Measurements from ENCODE around the gene TERF2IP. TPM values are rescaled to one million over a fixed set of nuclear protein-coding genes. Genes with fewer than 3 reads are reported as not detected.

Gene TERF2IP
- total and polyA plus RNA-seq, 2 of the 13 experiments (the other 11 are each of a cell fraction or from before 2014, with no cell fraction given): 26.4 to 50.2 TPM

DNA sequence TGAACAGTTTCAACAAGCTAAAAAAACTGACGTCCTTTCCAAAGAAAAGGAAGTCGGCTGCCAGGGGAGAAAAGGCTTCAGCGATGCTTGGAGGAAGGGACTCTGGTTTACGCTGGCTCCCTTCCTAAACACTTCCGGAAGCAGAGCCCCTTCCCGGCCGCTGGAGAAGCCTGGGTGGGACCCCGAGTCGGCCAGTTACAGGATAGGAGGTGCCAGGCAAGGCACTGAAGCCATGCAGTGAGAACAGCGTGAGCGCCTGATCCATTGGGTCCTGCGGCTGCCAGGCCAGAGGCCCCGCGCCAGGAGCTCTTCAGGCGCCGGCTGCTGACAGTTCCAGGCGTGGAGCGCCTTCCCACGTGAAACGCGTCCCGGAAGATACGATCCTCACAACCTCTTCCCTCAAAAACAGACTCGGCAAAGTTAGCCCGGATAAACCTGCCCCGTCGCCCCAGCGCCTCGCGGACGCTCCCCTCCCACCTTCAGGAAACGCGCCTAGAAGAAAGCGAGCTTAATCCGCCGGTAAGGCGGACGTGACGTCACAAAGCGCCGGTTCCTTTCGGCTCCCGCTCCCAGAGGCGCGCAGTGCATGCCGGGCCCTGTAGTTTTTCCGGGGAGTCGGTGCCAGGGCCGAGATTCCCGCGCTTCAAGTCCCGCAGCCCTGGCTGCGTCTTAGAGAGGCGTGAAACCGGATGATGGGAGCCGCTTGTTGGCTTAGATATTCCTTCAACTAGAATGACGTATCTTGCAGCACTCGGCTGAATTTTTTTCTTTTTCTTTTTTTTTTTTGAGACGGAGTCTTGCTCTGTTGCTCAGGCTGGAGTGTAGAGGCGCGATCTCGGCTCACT, 24.6 kb upstream of the TERF2IP start, which contains the start of gene ADAT1 (continued):
- TF ChIP-seq MAZ (IDR thresholded peaks at IDR 0.05; ENCODE audit: borderline replicate concordance, low read depth, low read length) (peak; percentile 59; the same call in 1 of the 2 replicates), MAZ (CRISPR knock-in tag; IDR thresholded peaks at IDR 0.05; ENCODE audit: low read depth) (peak; percentile 46; the same call in 1 of the 2 replicates), ZNF768 (CRISPR knock-in tag; IDR thresholded peaks at IDR 0.05) (peak; percentile 72; the same call in 1 of the 2 replicates), ADNP (CRISPR knock-in tag; IDR thresholded peaks at IDR 0.05) (no peak), KDM6A (CRISPR knock-in tag; IDR thresholded peaks at IDR 0.05; ENCODE audit: low read depth) (no peak), SIX1 (CRISPR knock-in tag; IDR thresholded peaks at IDR 0.05; ENCODE audit: borderline replicate concordance) (0 out of 2 replicates have a peak, but pooled peaks have one; percentile 32), ZNF780A (CRISPR knock-in tag; IDR thresholded peaks at IDR 0.05) (no peak), SMARCE1 (IDR thresholded peaks at IDR 0.05; ENCODE audit: borderline replicate concordance) (no peak), HOXD1 (CRISPR knock-in tag; IDR thresholded peaks at IDR 0.05) (peak; percentile 57; the same call in 1 of the 2 replicates), NFIB (CRISPR knock-in tag; IDR thresholded peaks at IDR 0.05; ENCODE audit: borderline replicate concordance) (no peak), CHD4 (IDR thresholded peaks at IDR 0.05; ENCODE audit: borderline replicate concordance, low read length) (no peak), HNRNPL (IDR thresholded peaks at IDR 0.05; ENCODE audit: low read depth, low read length) (no peak), HNRNPUL1 (IDR thresholded peaks at IDR 0.05; ENCODE audit: low read depth, low read length) (no peak), ZKSCAN5 (CRISPR knock-in tag; IDR thresholded peaks at IDR 0.05) (no peak)
- TF ChIP-seq, protein P1, sequence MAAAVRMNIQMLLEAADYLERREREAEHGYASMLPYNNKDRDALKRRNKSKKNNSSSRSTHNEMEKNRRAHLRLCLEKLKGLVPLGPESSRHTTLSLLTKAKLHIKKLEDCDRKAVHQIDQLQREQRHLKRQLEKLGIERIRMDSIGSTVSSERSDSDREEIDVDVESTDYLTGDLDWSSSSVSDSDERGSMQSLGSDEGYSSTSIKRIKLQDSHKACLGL (CRISPR knock-in tag; IDR thresholded peaks at IDR 0.05): peak; percentile 98
- TF ChIP-seq, protein P2, sequence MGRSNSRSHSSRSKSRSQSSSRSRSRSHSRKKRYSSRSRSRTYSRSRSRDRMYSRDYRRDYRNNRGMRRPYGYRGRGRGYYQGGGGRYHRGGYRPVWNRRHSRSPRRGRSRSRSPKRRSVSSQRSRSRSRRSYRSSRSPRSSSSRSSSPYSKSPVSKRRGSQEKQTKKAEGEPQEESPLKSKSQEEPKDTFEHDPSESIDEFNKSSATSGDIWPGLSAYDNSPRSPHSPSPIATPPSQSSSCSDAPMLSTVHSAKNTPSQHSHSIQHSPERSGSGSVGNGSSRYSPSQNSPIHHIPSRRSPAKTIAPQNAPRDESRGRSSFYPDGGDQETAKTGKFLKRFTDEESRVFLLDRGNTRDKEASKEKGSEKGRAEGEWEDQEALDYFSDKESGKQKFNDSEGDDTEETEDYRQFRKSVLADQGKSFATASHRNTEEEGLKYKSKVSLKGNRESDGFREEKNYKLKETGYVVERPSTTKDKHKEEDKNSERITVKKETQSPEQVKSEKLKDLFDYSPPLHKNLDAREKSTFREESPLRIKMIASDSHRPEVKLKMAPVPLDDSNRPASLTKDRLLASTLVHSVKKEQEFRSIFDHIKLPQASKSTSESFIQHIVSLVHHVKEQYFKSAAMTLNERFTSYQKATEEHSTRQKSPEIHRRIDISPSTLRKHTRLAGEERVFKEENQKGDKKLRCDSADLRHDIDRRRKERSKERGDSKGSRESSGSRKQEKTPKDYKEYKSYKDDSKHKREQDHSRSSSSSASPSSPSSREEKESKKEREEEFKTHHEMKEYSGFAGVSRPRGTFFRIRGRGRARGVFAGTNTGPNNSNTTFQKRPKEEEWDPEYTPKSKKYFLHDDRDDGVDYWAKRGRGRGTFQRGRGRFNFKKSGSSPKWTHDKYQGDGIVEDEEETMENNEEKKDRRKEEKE (IDR thresholded peaks at IDR 0.05): no peak
- TF ChIP-seq, protein P3, sequence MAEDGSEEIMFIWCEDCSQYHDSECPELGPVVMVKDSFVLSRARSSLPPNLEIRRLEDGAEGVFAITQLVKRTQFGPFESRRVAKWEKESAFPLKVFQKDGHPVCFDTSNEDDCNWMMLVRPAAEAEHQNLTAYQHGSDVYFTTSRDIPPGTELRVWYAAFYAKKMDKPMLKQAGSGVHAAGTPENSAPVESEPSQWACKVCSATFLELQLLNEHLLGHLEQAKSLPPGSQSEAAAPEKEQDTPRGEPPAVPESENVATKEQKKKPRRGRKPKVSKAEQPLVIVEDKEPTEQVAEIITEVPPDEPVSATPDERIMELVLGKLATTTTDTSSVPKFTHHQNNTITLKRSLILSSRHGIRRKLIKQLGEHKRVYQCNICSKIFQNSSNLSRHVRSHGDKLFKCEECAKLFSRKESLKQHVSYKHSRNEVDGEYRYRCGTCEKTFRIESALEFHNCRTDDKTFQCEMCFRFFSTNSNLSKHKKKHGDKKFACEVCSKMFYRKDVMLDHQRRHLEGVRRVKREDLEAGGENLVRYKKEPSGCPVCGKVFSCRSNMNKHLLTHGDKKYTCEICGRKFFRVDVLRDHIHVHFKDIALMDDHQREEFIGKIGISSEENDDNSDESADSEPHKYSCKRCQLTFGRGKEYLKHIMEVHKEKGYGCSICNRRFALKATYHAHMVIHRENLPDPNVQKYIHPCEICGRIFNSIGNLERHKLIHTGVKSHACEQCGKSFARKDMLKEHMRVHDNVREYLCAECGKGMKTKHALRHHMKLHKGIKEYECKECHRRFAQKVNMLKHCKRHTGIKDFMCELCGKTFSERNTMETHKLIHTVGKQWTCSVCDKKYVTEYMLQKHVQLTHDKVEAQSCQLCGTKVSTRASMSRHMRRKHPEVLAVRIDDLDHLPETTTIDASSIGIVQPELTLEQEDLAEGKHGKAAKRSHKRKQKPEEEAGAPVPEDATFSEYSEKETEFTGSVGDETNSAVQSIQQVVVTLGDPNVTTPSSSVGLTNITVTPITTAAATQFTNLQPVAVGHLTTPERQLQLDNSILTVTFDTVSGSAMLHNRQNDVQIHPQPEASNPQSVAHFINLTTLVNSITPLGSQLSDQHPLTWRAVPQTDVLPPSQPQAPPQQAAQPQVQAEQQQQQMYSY (CRISPR knock-in tag; IDR thresholded peaks at IDR 0.05): peak; percentile 48; the same call in 1 of the 2 replicates
- TF ChIP-seq, protein P4, sequence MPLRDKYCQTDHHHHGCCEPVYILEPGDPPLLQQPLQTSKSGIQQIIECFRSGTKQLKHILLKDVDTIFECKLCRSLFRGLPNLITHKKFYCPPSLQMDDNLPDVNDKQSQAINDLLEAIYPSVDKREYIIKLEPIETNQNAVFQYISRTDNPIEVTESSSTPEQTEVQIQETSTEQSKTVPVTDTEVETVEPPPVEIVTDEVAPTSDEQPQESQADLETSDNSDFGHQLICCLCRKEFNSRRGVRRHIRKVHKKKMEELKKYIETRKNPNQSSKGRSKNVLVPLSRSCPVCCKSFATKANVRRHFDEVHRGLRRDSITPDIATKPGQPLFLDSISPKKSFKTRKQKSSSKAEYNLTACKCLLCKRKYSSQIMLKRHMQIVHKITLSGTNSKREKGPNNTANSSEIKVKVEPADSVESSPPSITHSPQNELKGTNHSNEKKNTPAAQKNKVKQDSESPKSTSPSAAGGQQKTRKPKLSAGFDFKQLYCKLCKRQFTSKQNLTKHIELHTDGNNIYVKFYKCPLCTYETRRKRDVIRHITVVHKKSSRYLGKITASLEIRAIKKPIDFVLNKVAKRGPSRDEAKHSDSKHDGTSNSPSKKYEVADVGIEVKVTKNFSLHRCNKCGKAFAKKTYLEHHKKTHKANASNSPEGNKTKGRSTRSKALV (CRISPR knock-in tag; IDR thresholded peaks at IDR 0.05): peak; percentile 48; the same call in 1 of the 2 replicates

Measured in HepG2 (cell line).